ENCODE measurements around the gene GPR82. TPM values are rescaled to one million over a fixed set of nuclear protein-coding genes. Genes with fewer than 3 reads are reported as not detected.
A peak's percentile ranks its signal among the peaks of the same experiment; 100 is the strongest.

The GPR82 gene
- total and polyA plus RNA-seq, 11 donors: 0.04 to 0.35 (median 0.08) TPM; not detected in 4

GRCh38 chrX:41705042-41705441, 18.9 kb upstream of the GPR82 start:
- WGBS, 4 donors: 80 to 100% (median 94%) methylated on average over 1 of the region's 1 CpG
- peaks cover 0 to 3% (median 0%) of the 10 kb centered on the region in 9 donors for H3K27me3 ChIP-seq
- intact Hi-C loops (cut with DNase I): no loop called here
- TF ChIP-seq POLR2A (IDR thresholded peaks at IDR 0.05): no peak
- TF ChIP-seq CTCF (IDR thresholded peaks at IDR 0.05): no peak
- no peaks in the 10 kb centered on the region for H3K9me3 ChIP-seq
- no peaks in the 10 kb centered on the region for H3K36me3 ChIP-seq
- H3K4me3 ChIP-seq: no peak overlapping the region
- peaks cover 0 to 21% (median 0%) of the 10 kb centered on the region in 12 donors for H3K4me1 ChIP-seq
- ATAC-seq (no peak), DNase-seq (no peak)
- peak overlapping the region in 1 of 12 donors; percentile 75 for H3K27ac ChIP-seq

GRCh38 chrX:41705680-41706374, 18.2 kb upstream of the GPR82 start:
- no peak overlapping the region for H3K4me3 ChIP-seq
- 61 to 77% (median 75%) methylated on average over 3 of the region's 3 CpGs for WGBS, 4 donors
- DNase-seq (no peak), ATAC-seq (peak in 3 of 4 donors; percentile 38 to 75 (median 49))
- H3K27ac ChIP-seq: peak overlapping the region in 1 of 12 donors; percentile 75
- intact Hi-C loops (cut with DNase I): no loop called here
- TF ChIP-seq POLR2A (IDR thresholded peaks at IDR 0.05) (no peak), CTCF (IDR thresholded peaks at IDR 0.05) (no peak)
- H3K4me1 ChIP-seq: peaks cover 0 to 21% (median 0%) of the 10 kb centered on the region in 12 donors
- no peaks in the 10 kb centered on the region for H3K9me3 ChIP-seq
- no peaks in the 10 kb centered on the region for H3K36me3 ChIP-seq
- peaks cover 0 to 3% (median 0%) of the 10 kb centered on the region in 9 donors for H3K27me3 ChIP-seq

- H3K4me1 ChIP-seq: peaks cover 0 to 21% (median 0%) of the 10 kb centered on the region in 12 donors
- no peak for TF ChIP-seq CTCF (IDR thresholded peaks at IDR 0.05)
- no peak for TF ChIP-seq POLR2A (IDR thresholded peaks at IDR 0.05)
- no peak overlapping the region for H3K27ac ChIP-seq
- intact Hi-C loops (cut with DNase I): no loop called here
- ATAC-seq (no peak), DNase-seq (no peak)
- 53 to 95% (median 81%) methylated on average over 1 of the region's 1 CpG for WGBS, 4 donors
- H3K36me3 ChIP-seq: no peaks in the 10 kb centered on the region
- no peak overlapping the region for H3K4me3 ChIP-seq
- H3K27me3 ChIP-seq: peaks cover 0 to 7% (median 0%) of the 10 kb centered on the region in 9 donors
- H3K9me3 ChIP-seq: no peaks in the 10 kb centered on the region
Observed at GRCh38 chrX:41707218-41707617, 16.8 kb upstream of the GPR82 start.

GRCh38 chrX:41708486-41708885, 15.5 kb upstream of the GPR82 start:
- no peak overlapping the region for H3K27ac ChIP-seq
- H3K36me3 ChIP-seq: no peaks in the 10 kb centered on the region
- H3K27me3 ChIP-seq: peaks cover 0 to 7% (median 0%) of the 10 kb centered on the region in 9 donors
- intact Hi-C loops (cut with DNase I): no loop called here
- H3K9me3 ChIP-seq: no peaks in the 10 kb centered on the region
- 45 to 96% (median 56%) methylated on average over 3 of the region's 3 CpGs for WGBS, 4 donors
- peaks cover 0 to 21% (median 0%) of the 10 kb centered on the region in 12 donors for H3K4me1 ChIP-seq
- ATAC-seq (no peak), DNase-seq (no peak)
- TF ChIP-seq POLR2A (IDR thresholded peaks at IDR 0.05) (no peak), CTCF (IDR thresholded peaks at IDR 0.05) (peak in 1 of 12 donors; percentile 14)
- H3K4me3 ChIP-seq: no peak overlapping the region

All from heart left ventricle (tissue), 16 donors.